ENCODE measurements around the gene PSTK. TPM values are rescaled to one million over a fixed set of nuclear protein-coding genes. Genes with fewer than 3 reads are reported as not detected.
A peak's percentile ranks its signal among the peaks of the same experiment; 100 is the strongest.

Gene PSTK
- total and polyA plus RNA-seq, 2 of the 13 experiments (the other 11 are each of a cell fraction or from before 2014, with no cell fraction given) = 8.2 to 9.3 TPM

GRCh38 chr10:123019941-123020703 is 39.9 kb downstream of the PSTK start (continued):
- TF ChIP-seq ZBTB40 (IDR thresholded peaks at IDR 0.05) = no peak
- no peak for TF ChIP-seq ZBTB40 (CRISPR knock-in tag; IDR thresholded peaks at IDR 0.05)
- 0 out of 2 replicates have a peak, but pooled peaks have one; percentile 9 for TF ChIP-seq KLF9 (CRISPR knock-in tag; IDR thresholded peaks at IDR 0.05; ENCODE audit: low read depth)
- peak; percentile 87 for TF ChIP-seq NCOR1 (IDR thresholded peaks at IDR 0.05; ENCODE audit: borderline replicate concordance, low read length)
- TF ChIP-seq ASH2L (IDR thresholded peaks at IDR 0.05; ENCODE audit: insufficient read length, low read depth, low read length) = peak; percentile 95
- peak; percentile 64 for TF ChIP-seq ISL2 (CRISPR knock-in tag; IDR thresholded peaks at IDR 0.05)
- no peak for TF ChIP-seq ZC3H4 (CRISPR knock-in tag; IDR thresholded peaks at IDR 0.05; ENCODE audit: borderline replicate concordance)
- peak in 1 of 2 experiments; percentile 4; a peak in 1 of 4 replicates for TF ChIP-seq NR2F1 (CRISPR knock-in tag; IDR thresholded peaks at IDR 0.05)
- TF ChIP-seq ZNF816 (CRISPR knock-in tag; IDR thresholded peaks at IDR 0.05; ENCODE audit: borderline replicate concordance) = no peak
- no peak for TF ChIP-seq HMG20B (CRISPR knock-in tag; conservative IDR thresholded peaks at IDR 0.05)
- TF ChIP-seq BHLHE40 (IDR thresholded peaks at IDR 0.05; ENCODE audit: low read length) = no peak
- TF ChIP-seq MTERF4 (CRISPR knock-in tag; IDR thresholded peaks at IDR 0.05) = no peak
- no peak for TF ChIP-seq TRAFD1 (CRISPR knock-in tag; IDR thresholded peaks at IDR 0.05; ENCODE audit: borderline replicate concordance)
- no peak for TF ChIP-seq ZNF672 (CRISPR knock-in tag; IDR thresholded peaks at IDR 0.05)
- TF ChIP-seq EP300 (IDR thresholded peaks at IDR 0.05; ENCODE audit: low read depth in 2 of 2, low read length in 2 of 2) = peak; percentile 2 to 88; a peak in 2 of 4 replicates
- TF ChIP-seq EP300 (CRISPR knock-in tag; IDR thresholded peaks at IDR 0.05; ENCODE audit: borderline replicate concordance) = 0 out of 2 replicates have a peak, but pooled peaks have one; percentile 39
- TF ChIP-seq ZSCAN31 (CRISPR knock-in tag; IDR thresholded peaks at IDR 0.05; ENCODE audit: low read depth) = no peak
- TF ChIP-seq ZNF232 (CRISPR knock-in tag; IDR thresholded peaks at IDR 0.05; ENCODE audit: borderline replicate concordance) = no peak
